HG03442 (cell line): ENCODE data around the gene SPDYE3.

Source experiments
- ATAC-seq: cut with Tn5 transposase; IDR thresholded peaks from one replicate; pipeline ENCODE4 v1.9.1; 2021; ENCODE audit warnings: mild to moderate bottlenecking, moderate library complexity; ENCODE audit not compliant: unreplicated experiment

Gene SPDYE3

DNA sequence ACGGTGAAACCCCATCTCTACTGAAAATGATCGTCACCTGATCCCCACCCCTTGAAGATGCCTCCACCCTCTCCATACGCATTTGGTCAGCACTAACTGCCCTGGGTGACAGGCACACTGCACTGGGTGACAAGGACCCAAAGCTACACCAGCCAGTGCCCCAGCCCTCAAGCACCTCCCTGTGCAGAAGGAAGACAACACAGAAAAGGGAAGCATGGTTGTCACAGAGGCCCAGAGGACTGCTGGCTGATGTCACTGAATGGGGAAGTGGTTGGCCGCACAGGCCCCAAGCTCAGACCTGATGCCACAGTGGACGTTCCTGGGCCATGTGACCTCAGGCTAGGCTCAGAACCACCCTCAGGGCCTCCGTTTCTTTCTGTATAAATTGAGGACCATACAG is 61.6 kb downstream of the SPDYE3 start:
- peak; percentile 67 for ATAC-seq

GRCh38 chr7:100370303-100370702 is 62.8 kb downstream of the SPDYE3 start:
- no peak for ATAC-seq

DNA sequence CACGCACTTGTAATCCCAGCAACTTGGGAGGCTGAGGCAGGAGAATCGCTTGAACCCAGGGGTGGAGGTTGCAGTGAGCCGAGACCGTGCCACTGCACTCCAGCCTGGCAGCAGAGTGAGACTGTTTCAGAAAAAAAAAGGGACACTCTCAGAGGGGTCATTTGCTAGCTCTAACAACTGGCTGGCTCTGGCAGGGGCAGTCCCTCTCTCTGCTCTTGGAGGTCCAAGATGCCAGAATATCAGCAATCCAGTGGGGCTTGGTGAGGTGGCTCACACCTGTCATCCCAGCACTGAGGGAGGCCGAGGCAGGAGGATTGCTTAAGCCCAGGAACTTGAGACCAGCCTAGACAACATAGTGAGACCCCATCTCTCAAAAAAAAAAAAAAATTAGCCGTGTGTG is 63.2 kb downstream of the SPDYE3 start:
- ATAC-seq: no peak

DNA sequence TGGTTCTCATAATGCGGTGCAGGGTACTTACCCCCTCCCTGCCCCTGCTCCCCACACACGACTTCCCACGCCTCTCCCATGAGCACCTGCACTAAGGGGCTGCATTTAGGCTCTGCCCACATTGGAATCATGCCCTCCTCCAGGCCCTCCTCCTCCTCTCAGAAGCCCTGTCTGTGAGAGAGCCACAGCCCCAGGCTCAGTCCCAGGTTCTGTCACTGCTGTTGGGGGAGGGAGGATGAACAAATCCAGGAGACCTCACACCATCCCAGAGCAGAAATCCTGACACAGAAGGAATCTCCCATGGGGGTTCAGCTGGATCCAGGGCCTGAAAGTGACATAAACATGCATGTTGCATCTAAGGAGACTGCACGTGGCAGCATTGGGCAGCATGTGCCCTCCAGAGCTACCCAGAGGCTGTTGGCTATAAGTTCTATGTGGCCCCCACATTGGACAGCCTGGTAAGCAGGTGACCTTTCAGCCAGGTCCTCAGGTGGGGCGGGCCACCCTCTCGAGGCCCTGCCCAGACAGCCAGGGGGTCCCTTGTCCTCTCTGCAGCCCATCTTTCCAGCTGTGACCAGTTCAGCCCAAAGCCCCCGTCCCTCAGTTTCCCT is 64.2 kb downstream of the SPDYE3 start:
- ATAC-seq: no peak
